Left renal pelvis (tissue), 4 donors: ENCODE results near the gene ANKRD13D. TPM values are rescaled to one million over a fixed set of nuclear protein-coding genes. Genes with fewer than 3 reads are reported as not detected.

Experiments
- DNase-seq, 4 donors: peaks; one replicate each; pipeline ENCODE4 v3.0.0-alpha.2; 2013; ENCODE audit warnings: low read depth in 4 of 4, low spot score in 3 of 4
- polyA plus RNA-seq, 4 donors: library from polyadenylated mRNA; unstranded; fragments of 120-200 nt; gene quantifications; one replicate each; pipeline ENCODE4 v1.2.1, GENCODE V29; 2013; ENCODE audit not compliant: insufficient read length in 4 of 4

The ANKRD13D gene
- polyA plus RNA-seq, 4 donors = 20.2 to 60.0 (median 30.1) TPM

- DNase-seq = no peak
These were observed 4.1 kb upstream of the ANKRD13D start for GRCh38 chr11:67284811-67285540.

GRCh38 chr11:67285541-67286498 lies 3.3 kb upstream of the ANKRD13D start:
- DNase-seq = no peak

DNA sequence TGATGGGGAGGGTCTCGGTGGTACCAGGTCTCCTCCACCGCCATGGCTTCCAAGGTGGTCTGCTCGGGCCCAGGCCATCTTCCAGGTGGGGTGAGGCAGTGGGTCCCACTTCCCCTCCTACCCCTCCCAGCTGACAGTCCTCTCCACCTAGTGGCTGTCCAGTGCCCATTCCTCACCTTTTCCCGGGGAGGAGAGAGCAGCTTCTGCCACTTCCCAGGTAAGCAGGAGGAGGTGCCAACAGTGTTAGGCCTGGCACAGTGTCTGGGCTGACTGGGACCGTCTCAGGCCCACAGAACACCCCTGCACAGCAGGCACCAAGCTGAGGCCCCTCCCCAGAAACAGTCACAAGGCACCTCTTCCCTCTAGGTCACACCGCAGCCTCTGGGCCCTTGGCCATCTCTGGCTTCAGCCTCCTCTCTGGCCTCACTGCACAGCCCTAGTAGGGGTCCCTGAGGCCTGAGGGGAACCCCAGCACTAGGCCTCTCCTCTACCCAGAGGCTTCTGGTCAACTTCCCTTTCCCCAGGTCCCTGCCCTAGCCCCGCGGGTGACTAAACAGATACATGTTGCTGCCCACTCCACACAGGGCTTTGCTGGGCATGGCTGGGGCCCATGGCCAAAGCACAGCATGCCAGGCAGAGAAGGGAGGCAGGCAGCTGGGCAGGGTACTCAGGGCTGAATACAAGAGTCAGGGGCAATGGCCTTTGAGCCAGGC lies 2.3 kb upstream of the ANKRD13D start:
- DNase-seq = no peak

GRCh38 chr11:67287355-67288197 lies 1.5 kb upstream of the ANKRD13D start:
- no peak for DNase-seq

DNA sequence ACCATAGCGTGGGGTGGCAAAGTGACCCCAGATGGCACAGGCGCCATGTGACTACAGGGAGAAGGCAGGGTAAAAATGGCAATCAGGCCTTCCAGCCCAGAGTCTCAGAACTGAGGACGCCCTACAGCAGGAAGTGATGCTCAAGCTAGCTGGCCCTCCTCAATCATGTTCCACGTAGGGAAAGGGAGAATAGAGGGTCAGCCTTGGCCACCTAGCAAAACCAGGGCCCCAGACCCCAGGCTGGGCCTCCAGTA lies 978 bp upstream of the ANKRD13D start:
- DNase-seq = no peak

- DNase-seq = peak in 3 of 4 donors; percentile 72 to 82 (median 81)
These were observed 464 bp upstream of the ANKRD13D start for GRCh38 chr11:67288452-67289225.

DNA sequence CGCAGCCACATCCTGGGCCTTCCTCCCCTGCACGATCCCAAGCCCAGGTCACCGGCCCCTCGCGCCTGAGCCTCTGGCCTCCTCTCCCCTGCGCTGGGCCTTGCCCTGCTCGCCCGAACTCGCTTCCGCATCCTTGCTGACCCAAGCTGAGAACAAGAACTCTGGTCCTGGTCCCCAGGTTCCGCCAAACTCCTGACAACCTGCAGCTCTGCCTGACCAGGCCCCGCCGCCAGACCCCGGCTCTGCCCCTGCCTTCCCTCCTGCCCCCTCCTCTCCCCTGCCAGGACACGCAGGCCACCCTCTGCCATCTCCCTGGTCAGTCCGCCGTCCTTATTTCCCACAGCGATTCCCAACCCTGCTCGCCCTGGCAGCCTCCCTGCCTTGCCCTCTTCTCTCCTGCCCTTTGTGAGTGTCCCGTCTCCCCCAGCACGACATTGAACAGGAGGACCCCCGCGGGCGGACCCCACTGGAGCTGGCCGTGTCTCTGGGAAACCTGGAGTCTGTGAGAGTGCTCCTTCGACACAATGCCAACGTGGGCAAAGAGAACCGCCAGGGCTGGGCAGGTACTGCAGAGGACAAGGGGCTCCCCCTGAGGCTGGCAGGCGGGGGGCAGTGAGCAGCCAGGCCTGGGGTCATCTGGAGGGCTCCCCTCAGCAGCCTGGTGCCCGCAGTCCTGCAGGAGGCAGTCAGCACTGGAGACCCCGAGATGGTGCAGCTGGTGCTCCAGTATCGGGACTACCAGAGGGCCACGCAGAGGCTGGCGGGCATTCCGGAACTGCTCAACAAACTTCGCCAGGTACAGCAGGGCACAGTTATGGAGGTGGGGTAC lies 762 bp downstream of the ANKRD13D start:
- no peak for DNase-seq

DNA sequence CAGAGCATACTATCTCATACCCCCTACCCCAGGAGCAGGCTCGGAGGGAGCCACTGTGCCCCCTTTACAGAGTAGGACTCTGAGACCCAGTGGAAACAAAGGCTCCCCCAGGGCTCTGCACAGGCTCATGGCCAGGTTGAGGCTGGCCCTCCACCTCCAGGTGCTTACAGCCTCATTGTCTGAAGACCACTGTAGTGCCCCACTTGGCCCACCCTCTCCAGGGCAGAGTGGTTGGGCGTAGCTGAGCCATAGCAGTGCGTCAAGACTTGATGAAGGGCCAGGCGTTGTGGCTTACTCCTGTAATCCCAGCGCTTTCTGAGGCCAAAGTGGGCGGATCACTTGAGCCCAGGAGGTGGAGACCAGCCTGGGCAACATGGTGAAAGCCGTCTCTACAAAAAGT lies 1.7 kb downstream of the ANKRD13D start:
- no peak for DNase-seq

DNA sequence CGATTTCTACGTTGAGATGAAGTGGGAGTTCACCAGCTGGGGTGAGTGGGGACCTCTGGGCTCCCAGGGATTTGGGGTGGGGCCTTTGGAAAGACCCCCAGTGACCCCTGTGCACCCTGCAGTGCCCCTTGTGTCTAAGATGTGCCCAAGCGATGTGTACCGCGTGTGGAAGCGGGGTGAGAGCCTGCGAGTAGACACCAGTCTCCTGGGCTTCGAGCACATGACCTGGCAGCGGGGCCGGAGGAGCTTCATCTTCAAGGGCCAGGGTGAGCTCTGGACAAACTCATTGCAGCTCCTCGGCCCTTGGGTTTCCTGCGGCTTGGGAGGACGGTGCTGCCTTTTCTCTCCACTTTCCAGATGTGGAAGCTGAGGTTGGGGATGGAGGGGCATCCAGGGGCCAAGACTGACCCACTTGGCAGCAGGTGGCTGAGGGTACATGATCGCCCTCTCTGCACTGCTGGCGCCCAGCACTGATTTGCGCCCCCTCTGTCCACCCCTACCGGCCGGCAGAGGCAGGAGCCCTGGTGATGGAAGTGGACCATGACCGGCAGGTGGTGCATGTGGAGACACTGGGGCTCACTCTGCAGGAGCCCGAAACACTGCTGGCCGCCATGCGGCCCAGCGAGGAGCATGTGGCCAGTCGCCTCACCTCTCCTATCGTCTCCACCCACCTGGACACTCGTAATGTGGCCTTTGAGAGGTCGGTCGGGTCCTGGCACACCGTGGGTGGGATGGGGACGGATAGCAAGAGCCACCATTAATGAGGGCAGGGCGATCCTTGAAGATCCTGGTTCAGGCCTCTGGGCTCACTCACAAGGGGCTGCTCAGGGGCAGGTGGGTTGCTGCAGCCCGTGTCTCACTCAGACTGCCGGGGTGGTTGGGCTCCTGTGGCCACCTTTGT lies 2.6 kb downstream of the ANKRD13D start:
- no peak for DNase-seq

DNA sequence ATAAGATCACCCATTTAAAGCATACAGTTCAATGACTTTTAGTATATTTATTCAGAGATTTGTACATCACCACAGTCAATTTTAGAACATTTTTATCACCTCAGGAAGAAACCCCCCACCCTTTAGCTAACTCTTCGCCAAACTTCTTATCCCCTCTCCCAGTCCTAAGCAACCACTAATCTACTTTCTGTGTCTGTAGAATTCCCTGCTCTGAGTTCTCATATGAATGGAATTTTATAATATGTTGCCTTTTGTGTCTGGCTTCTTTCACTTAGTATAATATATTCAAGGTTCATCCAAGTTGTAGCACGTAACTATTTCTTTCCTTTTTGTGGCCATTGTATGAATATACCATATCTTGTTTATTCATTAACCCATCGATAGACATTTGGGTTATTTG lies 3.6 kb downstream of the ANKRD13D start:
- no peak for DNase-seq

- DNase-seq = no peak
These were observed 4.0 kb downstream of the ANKRD13D start for GRCh38 chr11:67293090-67293489.

DNA sequence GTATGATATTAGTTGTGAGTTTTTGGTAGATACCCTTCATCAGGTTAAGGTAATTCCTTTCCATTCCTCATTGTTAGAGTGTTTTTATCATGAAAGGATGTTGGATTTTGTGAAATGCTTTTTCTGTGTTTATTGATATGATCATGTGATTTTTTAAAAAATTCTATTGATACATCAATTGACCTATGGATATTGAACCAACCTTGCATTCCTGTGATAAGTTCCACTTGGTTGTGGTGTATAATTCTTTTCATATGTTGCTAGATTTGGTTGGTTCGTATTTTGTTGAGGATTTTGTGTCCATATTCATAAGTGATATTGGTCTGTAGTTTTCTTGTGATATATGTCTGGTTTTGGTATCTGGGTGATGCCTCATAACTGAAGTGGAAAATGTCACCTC lies 6.7 kb downstream of the ANKRD13D start:
- no peak for DNase-seq

- DNase-seq = no peak
These were observed 9.7 kb downstream of the ANKRD13D start for GRCh38 chr11:67298786-67299185.

DNA sequence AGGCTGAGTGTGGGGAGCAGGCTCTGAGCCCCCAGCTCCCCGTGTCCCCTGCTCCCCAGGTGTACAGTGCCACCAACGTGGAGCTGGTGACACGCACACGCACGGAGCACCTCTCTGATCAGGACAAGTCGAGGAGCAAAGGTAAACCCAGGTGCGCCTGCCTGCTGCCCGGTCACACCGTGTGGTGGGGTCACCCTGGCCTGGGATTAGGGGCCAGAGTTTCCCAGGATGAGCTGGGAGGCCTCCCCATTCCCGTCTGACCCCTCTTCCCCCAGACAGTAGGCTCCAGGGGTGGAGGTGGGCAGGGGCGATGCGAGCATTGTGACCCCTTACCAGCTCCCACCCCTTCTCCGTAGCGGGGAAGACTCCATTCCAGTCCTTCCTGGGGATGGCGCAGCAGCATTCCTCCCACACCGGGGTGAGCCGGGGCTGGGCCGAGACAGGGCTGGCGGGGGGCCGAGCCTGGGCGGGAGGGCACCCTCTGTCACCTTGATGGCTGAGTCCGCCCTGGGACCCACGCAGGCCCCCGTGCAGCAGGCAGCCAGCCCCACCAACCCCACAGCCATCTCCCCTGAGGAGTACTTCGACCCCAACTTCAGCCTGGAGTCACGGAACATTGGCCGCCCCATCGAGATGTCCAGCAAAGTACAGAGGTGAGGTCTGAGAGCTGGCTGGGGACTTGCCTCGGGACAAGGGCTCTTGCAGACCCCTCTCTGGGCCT lies 10.5 kb downstream of the ANKRD13D start:
- no peak for DNase-seq

DNA sequence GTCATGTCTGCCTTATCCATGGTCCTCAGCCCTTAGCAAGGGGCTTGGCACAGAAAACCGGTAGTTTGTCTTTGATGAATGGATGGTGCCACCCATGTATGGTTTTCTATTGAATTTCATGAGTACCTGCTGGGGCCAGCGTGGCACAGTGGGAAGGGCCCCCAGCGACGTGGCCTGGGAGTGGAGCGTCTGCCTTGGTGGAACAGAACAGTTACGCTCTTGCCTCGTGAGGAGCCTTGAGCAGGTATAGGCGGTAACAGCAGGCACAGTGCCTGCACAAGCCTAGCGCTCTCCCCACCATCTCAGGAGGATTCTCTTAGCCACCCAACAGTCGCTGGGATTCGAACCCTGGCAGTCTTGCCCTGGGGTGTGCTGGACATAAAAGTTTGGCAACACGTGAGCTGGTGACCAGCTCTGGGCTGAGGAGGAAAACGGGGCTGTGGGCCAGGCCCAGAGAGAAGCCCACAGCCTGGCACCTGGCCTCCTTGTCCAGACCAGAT lies 11.2 kb downstream of the ANKRD13D start:
- no peak for DNase-seq

GRCh38 chr11:67300756-67301312 lies 11.7 kb downstream of the ANKRD13D start:
- DNase-seq = no peak
